Large intestine (tissue), 3 donors: ENCODE data around the gene MFSD2B. TPM values are rescaled to one million over a fixed set of nuclear protein-coding genes. Genes with fewer than 3 reads are reported as not detected.
"Not testable (repeated sequence)": the region's sequence is repeated elsewhere in the genome, so short reads cannot be mapped to it uniquely, and the experiment has no call there.

Source experiments
- DNase-seq, 2 donors: peaks; one replicate each; pipeline versions ENCODE4 v3.0.0 to v3.0.0-alpha.2; 2013
- H3K27ac ChIP-seq: one replicate; pipeline ENCODE4 v1.5.1; 2013; ENCODE audit warnings: low read length
- H3K27me3 ChIP-seq: 2 replicates; pipeline ENCODE4 v1.6.1; 2013; ENCODE audit warnings: low read length; ENCODE audit not compliant: control insufficient read depth, insufficient read depth
- H3K36me3 ChIP-seq: 2 replicates; pipeline ENCODE4 v1.6.1; 2013; ENCODE audit warnings: low read length; ENCODE audit not compliant: control insufficient read depth, insufficient read depth
- H3K4me1 ChIP-seq: one replicate; pipeline ENCODE4 v1.6.1; 2013; ENCODE audit warnings: low read length; ENCODE audit not compliant: control insufficient read depth, insufficient read depth
- H3K4me3 ChIP-seq: one replicate; pipeline ENCODE4 v1.5.1; 2013; ENCODE audit warnings: low read length
- H3K9me3 ChIP-seq: one replicate; pipeline ENCODE4 v1.6.1; 2013; ENCODE audit warnings: mild to moderate bottlenecking, low read depth, low read length, moderate library complexity; ENCODE audit not compliant: control insufficient read depth
- WGBS: methylation state at CpG from one replicate; pipeline ENCODE4 v1.1.5; 2013; ENCODE audit warnings: low lambda C conversion rate; ENCODE audit not compliant: insufficient coverage; 5-methylcytosine and 5-hydroxymethylcytosine counted together
- polyA plus RNA-seq: library from polyadenylated mRNA; unstranded; fragments of 120-200 nt; gene quantifications from one replicate; pipeline ENCODE4 v1.2.1, GENCODE V29; 2013

Gene MFSD2B
- polyA plus RNA-seq, 1 donor: 0.58 TPM

DNA sequence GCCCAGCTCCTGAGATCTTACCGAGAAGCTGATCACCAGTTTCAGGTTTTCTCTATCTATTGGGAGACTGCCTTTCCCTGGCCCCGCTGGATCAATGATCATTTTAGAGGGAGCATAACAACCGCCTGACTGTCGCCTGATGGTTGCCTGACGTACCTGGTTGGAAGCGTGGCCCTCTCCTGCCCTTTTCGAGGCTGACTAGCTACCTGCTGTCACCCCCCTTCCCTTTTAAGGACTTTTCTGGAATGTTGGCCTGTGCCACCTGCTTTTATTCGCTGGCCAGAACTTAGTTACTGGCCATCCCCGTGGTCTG, 562 bp upstream of the MFSD2B start:
- H3K27ac ChIP-seq: no peak overlapping the region
- H3K9me3 ChIP-seq: peaks cover 6% of the 10 kb centered on the region
- WGBS: no CpG with 5 or more reads among the region's 9 CpGs
- H3K27me3 ChIP-seq: peaks cover 40% of the 10 kb centered on the region
- no peak overlapping the region for H3K4me3 ChIP-seq
- no peaks in the 10 kb centered on the region for H3K36me3 ChIP-seq
- no peak for DNase-seq
- H3K4me1 ChIP-seq: peaks cover 3% of the 10 kb centered on the region

DNA sequence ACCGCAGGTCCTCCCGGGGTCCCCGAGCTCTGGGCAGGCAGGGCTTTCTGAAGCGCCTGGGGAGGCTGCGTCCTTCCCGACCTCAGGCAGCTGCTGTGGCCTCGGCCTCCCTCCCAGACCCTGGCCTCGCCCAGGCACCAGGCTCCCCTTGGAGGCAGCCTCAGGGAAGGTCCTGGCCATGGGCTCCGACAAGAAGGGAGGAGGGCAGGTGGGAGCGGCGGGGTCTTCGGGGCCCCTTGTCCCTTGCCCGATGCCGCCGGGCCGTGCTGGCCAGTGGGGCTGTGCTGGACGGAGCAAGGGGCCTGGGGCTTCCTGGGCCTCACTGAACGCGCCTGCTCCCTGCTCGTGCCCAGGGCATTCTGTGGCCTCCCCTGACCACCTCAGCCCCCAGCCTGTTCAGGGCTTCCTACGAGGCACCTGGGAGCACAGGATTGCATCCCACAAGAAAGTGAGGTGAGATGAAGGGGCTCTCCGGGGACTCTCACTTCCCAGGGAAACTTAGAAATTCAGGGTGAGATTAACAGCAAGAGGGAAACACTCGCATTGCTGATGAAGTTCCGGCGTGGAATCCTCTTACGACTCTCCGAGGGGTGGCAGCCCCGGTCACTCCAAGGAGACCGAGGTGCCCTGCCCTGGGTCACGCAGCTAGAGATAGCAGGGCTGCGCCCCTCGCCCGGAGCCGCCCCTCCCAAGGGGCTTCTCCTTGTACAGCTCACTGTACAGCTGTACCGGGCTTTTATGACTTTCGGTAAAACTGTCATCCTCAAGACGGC, 778 bp downstream of the MFSD2B start:
- no peak for DNase-seq
- no peaks in the 10 kb centered on the region for H3K36me3 ChIP-seq
- H3K4me1 ChIP-seq: peaks cover 3% of the 10 kb centered on the region
- peak overlapping the region; percentile 26 for H3K4me3 ChIP-seq
- no CpG with 5 or more reads among the region's 37 CpGs for WGBS
- H3K27me3 ChIP-seq: peaks cover 40% of the 10 kb centered on the region
- no peak overlapping the region for H3K27ac ChIP-seq
- H3K9me3 ChIP-seq: peaks cover 6% of the 10 kb centered on the region

DNA sequence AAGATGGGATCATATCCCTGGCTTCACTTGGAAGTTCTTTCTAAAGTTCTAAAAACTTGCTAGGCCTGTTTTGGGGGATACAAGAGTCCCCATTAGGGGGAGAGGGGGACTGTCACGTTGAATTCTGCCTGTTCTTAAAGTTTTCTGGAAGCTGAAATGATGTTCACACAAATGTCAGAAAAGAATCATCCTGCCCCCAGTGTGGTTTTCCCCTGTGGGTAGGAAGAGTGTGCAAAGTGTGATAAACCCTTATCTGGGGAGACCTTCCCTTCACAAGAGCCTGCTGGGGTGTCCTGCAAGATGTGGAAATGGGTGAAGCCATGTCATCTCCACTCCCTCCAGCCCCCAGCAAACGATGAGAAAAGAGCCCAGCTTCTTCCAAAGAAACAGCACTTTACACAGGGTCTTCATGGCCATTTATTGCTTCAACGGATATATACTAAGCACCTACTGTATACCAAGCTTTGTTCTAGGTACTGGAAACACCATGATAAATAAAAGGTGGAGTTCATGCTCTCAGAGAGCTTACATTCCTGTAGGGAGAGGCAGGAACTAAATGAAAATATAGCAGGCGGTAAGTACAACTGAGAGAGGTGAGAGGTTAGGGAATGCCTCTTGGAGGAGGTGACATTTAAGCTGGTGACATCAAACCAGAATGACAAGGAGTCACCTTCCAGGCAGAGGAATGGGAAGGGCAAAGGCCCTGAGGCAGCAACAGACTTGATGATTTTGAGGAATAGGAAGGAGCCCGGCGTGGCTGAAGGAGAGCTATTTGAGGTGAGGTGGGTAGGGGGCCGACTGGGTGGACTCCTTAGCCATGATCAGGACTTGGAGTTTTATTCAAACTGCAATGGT, 1.6 kb downstream of the MFSD2B start:
- Histone ChIP-seq H3K9me3 (peaks cover 6% of the 10 kb centered on the region), H3K27ac (no peak overlapping the region), H3K4me3 (no peak overlapping the region), H3K4me1 (peaks cover 3% of the 10 kb centered on the region), H3K27me3 (peaks cover 40% of the 10 kb centered on the region), H3K36me3 (no peaks in the 10 kb centered on the region)
- WGBS: 93% methylated on average over 3 of the region's 7 CpGs
- DNase-seq: no peak

GRCh38 chr2:24012521-24013188, 2.8 kb downstream of the MFSD2B start:
- Histone ChIP-seq H3K27me3 (peaks cover 40% of the 10 kb centered on the region), H3K4me1 (peaks cover 3% of the 10 kb centered on the region), H3K36me3 (no peaks in the 10 kb centered on the region), H3K27ac (no peak overlapping the region), H3K4me3 (no peak overlapping the region), H3K9me3 (peaks cover 6% of the 10 kb centered on the region)
- DNase-seq: no peak
- WGBS: 60% methylated on average over 1 of the region's 9 CpGs

GRCh38 chr2:24014902-24015301, 5.0 kb downstream of the MFSD2B start:
- H3K9me3 ChIP-seq, H3K4me3 ChIP-seq, H3K27ac ChIP-seq, H3K4me1 ChIP-seq, DNase-seq, H3K36me3 ChIP-seq: not testable (repeated sequence)
- peaks cover 26% of the 10 kb centered on the region for H3K27me3 ChIP-seq
- no CpG with 5 or more reads among the region's 6 CpGs for WGBS

GRCh38 chr2:24015562-24016375, 5.9 kb downstream of the MFSD2B start:
- no CpG with 5 or more reads among the region's 11 CpGs for WGBS
- Histone ChIP-seq H3K27me3 (peaks cover 18% of the 10 kb centered on the region), H3K27ac (no peak overlapping the region), H3K4me1 (no peaks in the 10 kb centered on the region), H3K36me3 (no peaks in the 10 kb centered on the region), H3K9me3 (no peaks in the 10 kb centered on the region), H3K4me3 (no peak overlapping the region)
- DNase-seq: no peak

GRCh38 chr2:24016376-24016761, 6.5 kb downstream of the MFSD2B start:
- Histone ChIP-seq H3K4me1 (no peaks in the 10 kb centered on the region), H3K36me3 (no peaks in the 10 kb centered on the region), H3K4me3 (no peak overlapping the region), H3K9me3 (no peaks in the 10 kb centered on the region), H3K27ac (no peak overlapping the region), H3K27me3 (peaks cover 12% of the 10 kb centered on the region)
- no peak for DNase-seq
- WGBS: no CpG with 5 or more reads among the region's 9 CpGs

GRCh38 chr2:24016853-24017703, 7.2 kb downstream of the MFSD2B start:
- H3K36me3 ChIP-seq: no peaks in the 10 kb centered on the region
- H3K4me1 ChIP-seq: no peaks in the 10 kb centered on the region
- WGBS: no CpG with 5 or more reads among the region's 35 CpGs
- no peak overlapping the region for H3K27ac ChIP-seq
- H3K4me3 ChIP-seq: no peak overlapping the region
- DNase-seq: no peak
- no peaks in the 10 kb centered on the region for H3K9me3 ChIP-seq
- H3K27me3 ChIP-seq: peaks cover 7% of the 10 kb centered on the region

DNA sequence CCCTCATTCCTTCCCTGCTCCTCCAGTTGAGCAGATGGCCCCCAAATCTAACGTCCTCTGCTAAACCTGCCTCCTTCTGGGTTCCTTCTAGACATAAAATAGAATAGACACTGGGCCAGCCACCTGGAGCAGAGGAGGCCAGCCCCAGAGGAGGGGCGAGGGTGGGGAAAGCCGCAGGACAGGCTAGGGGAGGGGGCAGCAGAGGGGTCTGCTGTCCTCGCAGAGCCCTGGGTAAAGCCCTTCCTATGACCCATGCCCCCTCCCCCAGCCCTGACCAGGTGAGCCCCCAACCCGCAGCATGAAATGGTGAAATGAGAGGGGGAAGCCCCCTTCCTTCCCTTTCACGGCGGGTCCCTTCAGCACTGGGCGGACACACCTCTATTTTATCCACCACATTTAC, 7.8 kb downstream of the MFSD2B start:
- no peak overlapping the region for H3K27ac ChIP-seq
- no peak for DNase-seq

More for the DNA sequence above, 7.8 kb downstream of the MFSD2B start:
- peaks cover 6% of the 10 kb centered on the region for H3K27me3 ChIP-seq
- no peaks in the 10 kb centered on the region for H3K36me3 ChIP-seq
- H3K4me1 ChIP-seq: no peaks in the 10 kb centered on the region
- no peak overlapping the region for H3K4me3 ChIP-seq
- whole genome bisulfite sequencing: no CpG with 5 or more reads among the region's 8 CpGs
- no peaks in the 10 kb centered on the region for H3K9me3 ChIP-seq
